GM12892 (cell line): ENCODE data around the gene DDR2.
"Not testable (repeated sequence)": the region's sequence is repeated elsewhere in the genome, so short reads cannot be mapped to it uniquely, and the experiment has no call there.

ENCODE experiments used
- POLR2A ChIP-seq: IDR thresholded peaks from 2 replicates; pipeline ENCODE4 v1.6.1; 2011; ENCODE audit warnings: low read depth, low read length, control low read depth
- POLR2AphosphoS5 ChIP-seq: IDR thresholded peaks from 2 replicates; pipeline ENCODE4 v1.6.1; 2011; ENCODE audit warnings: low read depth, low read length, control low read depth

- TF ChIP-seq POLR2A, POLR2AphosphoS5: not testable (repeated sequence)
Observed at GRCh38 chr1:162807503-162807902, 175.2 kb downstream of the DDR2 start.
